SH-SY5Y (cell line): ENCODE data around the gene RALGAPA2.

Experiments
- GATA2 ChIP-seq: IDR thresholded peaks from 2 replicates; pipeline ENCODE4 v1.6.1; 2011; ENCODE audit warnings: mild to moderate bottlenecking, low read depth, low read length
- GATA3 ChIP-seq: IDR thresholded peaks from 2 replicates; pipeline ENCODE4 v1.6.1; 2011; ENCODE audit warnings: low read depth, mild to moderate bottlenecking, low read length, moderate library complexity

GRCh38 chr20:20363799-20364592, 348.4 kb downstream of the RALGAPA2 start:
- TF ChIP-seq GATA2, result no peak
- TF ChIP-seq GATA3, result no peak
